ENCODE results near the gene CTTNBP2.

CTTNBP2 gene

DNA sequence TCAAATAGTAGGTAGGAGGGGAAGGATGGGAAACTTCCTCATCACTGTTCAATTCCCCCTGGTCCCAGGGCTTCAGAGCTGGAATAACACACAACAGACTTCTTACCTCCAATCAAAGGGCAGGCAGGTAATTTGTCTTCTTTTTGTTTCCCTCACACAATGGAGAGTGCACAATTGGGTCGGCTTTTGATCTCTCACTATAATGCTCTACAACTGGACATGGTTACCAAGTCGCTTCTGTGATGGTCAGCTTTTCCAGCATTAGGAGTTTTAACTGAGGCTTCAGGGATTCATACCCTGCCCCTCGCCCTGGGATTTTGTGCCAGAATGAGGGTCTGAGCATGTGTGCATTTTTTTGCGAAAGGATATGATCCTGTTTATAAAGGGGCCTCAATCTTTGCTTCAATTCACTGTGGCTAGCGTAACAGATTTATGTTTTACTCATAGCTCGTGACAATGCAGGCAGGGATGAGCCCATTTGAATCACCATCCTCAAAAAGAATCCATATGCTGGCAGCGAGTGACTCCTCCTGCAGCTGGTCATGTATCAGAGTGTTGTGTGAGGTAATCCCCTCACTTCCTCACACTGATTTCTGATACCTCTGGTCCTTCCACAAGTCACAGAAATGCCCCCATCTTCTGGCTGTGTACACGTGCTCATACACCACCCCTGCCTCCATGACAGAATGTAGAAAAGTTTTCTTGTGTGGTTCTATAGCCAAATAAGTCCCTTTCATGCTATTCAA, 189.6 kb downstream of the CTTNBP2 start:
- no peak for DNase-seq
- TF ChIP-seq POLR2A (IDR thresholded peaks at IDR 0.05; ENCODE audit: low read length) (no peak), GATA1 (IDR thresholded peaks at IDR 0.05; ENCODE audit: low read depth, low read length) (no peak)

DNA sequence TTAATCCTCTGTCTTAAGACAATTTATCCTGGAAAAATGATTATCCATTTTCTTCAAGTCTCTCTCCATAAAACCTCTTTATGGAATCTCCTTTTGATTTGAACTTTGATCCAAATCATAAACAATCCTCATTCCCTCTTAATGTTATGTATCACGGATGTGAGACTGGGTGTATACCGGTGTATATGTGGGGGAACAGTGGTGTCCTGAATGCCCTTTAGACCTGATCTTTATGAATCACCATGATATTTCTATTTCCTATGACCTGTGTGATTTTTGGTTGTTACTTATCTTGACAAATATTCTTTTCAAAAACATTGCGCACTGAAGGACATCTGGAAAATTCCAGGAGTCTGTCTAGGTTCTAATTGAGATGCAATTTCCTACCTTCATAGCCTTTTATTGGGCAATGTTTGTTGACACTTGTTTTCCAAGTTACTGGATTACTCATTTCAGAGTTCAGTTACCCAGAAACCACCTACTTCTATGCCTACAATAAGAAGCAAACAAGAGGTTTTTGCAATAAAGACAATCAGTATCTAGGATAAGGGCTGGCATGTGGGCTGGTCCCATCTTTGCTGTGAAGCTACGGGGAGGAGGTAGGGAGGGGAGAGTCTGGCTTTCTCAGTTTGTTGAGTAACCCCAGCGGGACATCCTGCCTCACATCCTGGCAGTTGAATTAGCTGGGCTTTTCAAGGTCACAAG, 190.4 kb downstream of the CTTNBP2 start:
- no peak for TF ChIP-seq POLR2A (IDR thresholded peaks at IDR 0.05; ENCODE audit: low read length)
- TF ChIP-seq GATA1 (IDR thresholded peaks at IDR 0.05; ENCODE audit: low read depth, low read length) = no peak
- no peak for DNase-seq

DNA sequence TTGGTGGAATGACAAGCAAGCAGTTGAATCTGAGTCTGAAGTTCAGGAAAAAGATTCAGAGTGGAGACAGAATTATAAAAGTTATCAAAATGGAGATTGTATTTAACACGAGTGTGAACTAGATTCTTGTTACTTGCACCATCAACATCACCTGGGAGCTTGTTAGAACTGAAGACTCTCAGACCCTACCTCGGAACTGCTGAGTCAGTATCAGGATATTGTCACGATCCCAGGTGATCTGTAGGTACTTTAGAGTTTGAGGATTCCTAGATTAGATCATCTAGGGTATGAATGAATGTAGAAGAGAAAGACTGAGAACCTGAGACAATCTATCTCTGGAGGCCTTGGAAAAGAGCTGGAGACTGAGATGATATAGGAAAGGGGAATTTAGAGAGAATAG, 194.1 kb downstream of the CTTNBP2 start:
- no peak for DNase-seq
- TF ChIP-seq POLR2A (IDR thresholded peaks at IDR 0.05; ENCODE audit: low read length) (no peak), GATA1 (IDR thresholded peaks at IDR 0.05; ENCODE audit: low read depth, low read length) (no peak)

- TF ChIP-seq GATA1 (IDR thresholded peaks at IDR 0.05; ENCODE audit: low read depth, low read length) = no peak
- no peak for TF ChIP-seq POLR2A (IDR thresholded peaks at IDR 0.05; ENCODE audit: low read length)
- peak in 1 of 2 experiments; percentile 14 for DNase-seq
Measured at GRCh38 chr7:117675497-117676435, 197.5 kb downstream of the CTTNBP2 start.

- no peak for DNase-seq
- TF ChIP-seq GATA1 (IDR thresholded peaks at IDR 0.05; ENCODE audit: low read depth, low read length) (no peak), POLR2A (IDR thresholded peaks at IDR 0.05; ENCODE audit: low read length) (no peak)
Measured at GRCh38 chr7:117674617-117675016, 198.6 kb downstream of the CTTNBP2 start.

DNA sequence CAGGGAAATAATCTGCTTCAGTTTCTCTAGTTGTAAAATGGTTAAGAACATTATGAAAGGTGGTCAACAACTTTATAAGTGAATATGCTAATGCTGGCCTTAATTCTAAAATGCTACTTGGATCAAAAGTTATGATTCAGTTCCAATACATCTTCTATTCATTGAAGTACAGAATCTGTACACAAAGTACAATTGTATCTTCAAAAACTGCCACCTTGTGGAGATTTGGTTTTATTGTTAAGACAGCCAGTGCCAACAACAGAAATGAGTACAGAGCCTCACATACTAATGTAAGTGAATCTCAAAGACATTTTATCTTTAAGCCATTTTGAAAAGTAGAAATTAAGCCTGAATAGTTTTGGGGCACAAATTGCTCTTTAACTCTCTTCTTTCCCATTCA, 199.4 kb downstream of the CTTNBP2 start:
- DNase-seq = no peak
- TF ChIP-seq POLR2A (IDR thresholded peaks at IDR 0.05; ENCODE audit: low read length) (no peak), GATA1 (IDR thresholded peaks at IDR 0.05; ENCODE audit: low read depth, low read length) (no peak)

DNA sequence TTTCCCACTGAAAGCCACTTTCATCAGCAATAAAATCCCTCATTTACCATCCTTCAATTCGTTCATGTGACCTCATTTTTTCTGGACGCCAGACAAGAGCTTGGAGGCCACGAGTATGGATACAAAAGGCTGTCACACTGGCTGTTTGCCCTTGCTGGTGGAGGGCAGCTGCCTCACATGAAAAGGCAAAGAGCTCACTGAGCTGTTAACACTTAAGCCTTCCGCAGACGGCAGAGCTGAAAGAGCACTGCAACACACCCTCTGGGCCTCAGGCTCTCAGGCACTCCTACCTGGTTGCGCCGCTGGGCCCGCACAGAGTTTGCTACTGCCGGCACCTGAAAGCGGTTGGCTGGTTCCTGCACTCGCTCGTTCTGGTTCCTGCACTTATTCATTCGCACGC, 199.9 kb downstream of the CTTNBP2 start:
- TF ChIP-seq POLR2A (IDR thresholded peaks at IDR 0.05; ENCODE audit: low read length) = no peak
- no peak for TF ChIP-seq GATA1 (IDR thresholded peaks at IDR 0.05; ENCODE audit: low read depth, low read length)
- DNase-seq = no peak

DNA sequence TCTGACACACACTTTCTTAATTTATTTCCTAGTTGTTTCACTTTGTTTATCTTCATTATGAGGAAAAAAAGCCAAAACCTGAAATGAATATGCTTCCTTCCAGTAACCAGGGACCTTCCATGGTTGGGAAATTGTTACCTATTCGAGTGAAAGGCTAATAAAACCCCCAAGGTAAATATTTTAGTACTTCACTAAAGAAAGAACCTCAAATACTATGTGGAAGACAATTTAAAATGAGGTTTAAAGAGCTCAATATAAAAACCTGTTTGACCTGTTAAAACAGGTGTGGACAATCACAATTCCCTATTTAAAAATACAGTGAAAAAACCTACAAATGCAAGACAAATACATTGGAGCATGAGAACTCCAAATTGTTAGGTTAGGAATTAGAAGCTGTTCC, 200.8 kb downstream of the CTTNBP2 start:
- TF ChIP-seq GATA1 (IDR thresholded peaks at IDR 0.05; ENCODE audit: low read depth, low read length) = no peak
- no peak for DNase-seq

DNA sequence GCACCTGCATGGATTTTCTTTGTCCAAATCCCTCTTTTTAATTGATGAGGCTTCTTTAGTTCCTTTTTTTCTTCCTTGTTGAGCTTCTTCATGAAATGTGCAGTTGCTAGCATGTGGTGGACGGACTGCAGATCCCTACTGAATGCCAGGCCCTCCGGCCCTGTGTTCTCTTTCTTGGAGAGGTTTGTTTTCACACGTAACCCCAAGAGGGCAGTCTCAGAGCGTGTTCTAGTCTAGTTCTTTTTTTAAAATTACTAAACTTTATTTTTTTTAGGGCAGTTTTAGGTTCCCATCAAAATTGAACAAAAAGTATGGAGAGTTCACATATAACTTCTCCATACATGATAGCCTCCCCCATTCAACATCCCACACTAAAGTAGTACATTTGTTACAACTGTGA, 203.4 kb downstream of the CTTNBP2 start:
- no peak for TF ChIP-seq GATA1 (IDR thresholded peaks at IDR 0.05; ENCODE audit: low read depth, low read length)
- no peak for TF ChIP-seq POLR2A (IDR thresholded peaks at IDR 0.05; ENCODE audit: low read length)
- no peak for DNase-seq

- DNase-seq = no peak
- TF ChIP-seq GATA1 (IDR thresholded peaks at IDR 0.05; ENCODE audit: low read depth, low read length) (no peak), POLR2A (IDR thresholded peaks at IDR 0.05; ENCODE audit: low read length) (no peak)
Measured at GRCh38 chr7:117667456-117667855, 205.8 kb downstream of the CTTNBP2 start.

DNA sequence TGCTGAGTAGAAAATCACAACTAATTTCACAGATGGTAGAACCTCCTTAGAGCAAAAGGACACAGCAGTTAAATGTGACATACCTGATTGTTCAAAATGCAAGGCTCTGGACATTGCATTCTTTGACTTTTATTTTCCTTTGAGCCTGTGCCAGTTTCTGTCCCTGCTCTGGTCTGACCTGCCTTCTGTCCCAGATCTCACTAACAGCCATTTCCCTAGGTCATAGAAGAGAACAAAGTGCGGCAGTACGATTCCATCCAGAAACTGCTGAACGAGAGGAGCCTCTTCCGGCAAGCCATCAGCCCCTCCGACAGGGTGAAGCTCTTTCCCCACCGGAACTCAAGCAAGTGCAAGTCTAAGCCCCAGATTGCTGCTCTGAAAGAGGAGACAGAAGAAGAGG, 206.6 kb downstream of the CTTNBP2 start:
- no peak for DNase-seq
- TF ChIP-seq POLR2A (IDR thresholded peaks at IDR 0.05; ENCODE audit: low read length) (no peak), GATA1 (IDR thresholded peaks at IDR 0.05; ENCODE audit: low read depth, low read length) (no peak)

DNA sequence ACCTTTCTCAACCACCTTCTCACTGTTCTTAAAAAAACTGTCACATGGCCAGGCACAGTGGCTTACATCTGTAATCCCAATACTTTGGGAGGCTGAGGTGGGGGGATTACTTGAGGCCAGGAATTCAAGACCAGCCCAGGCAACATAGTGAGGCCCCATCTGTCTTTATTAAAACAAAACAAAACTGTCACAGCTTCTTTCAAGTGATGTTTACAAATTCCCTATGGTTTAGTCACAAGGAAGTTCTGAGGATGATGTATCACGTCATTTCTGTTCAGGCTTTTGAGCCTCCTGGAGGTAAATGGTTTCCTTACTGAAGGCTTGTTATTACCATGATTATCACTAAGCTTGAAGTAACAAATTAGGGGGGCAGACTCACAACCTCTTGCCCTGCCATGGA, 207.2 kb downstream of the CTTNBP2 start:
- TF ChIP-seq POLR2A (IDR thresholded peaks at IDR 0.05; ENCODE audit: low read length) (no peak), GATA1 (IDR thresholded peaks at IDR 0.05; ENCODE audit: low read depth, low read length) (no peak)
- DNase-seq = no peak

DNA sequence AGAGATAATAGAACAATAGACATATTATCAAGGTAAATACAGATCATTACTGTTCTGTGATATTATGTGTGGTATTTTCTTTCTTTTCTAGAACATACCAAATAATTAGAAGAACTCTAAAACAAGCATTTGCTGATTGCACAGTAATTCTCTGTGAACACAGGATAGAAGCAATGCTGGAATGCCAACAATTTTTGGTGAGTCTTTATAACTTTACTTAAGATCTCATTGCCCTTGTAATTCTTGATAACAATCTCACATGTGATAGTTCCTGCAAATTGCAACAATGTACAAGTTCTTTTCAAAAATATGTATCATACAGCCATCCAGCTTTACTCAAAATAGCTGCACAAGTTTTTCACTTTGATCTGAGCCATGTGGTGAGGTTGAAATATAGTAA, 207.9 kb downstream of the CTTNBP2 start:
- TF ChIP-seq GATA1 (IDR thresholded peaks at IDR 0.05; ENCODE audit: low read depth, low read length) (no peak), POLR2A (IDR thresholded peaks at IDR 0.05; ENCODE audit: low read length) (no peak)
- no peak for DNase-seq

DNA sequence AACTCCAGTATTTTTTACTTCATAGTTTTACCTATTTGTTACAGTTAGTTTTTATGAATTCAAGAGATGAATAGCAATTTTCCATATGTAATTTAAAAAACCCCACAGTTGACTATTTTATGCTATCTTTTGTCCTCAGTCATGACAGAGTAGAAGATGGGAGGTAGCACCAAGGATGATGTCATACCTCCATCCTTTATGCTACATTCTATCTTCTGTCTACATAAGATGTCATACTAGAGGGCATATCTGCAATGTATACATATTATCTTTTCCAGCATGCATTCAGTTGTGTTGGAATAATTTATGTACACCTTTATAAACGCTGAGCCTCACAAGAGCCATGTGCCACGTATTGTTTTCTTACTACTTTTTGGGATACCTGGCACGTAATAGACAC, 209.2 kb downstream of the CTTNBP2 start:
- TF ChIP-seq GATA1 (IDR thresholded peaks at IDR 0.05; ENCODE audit: low read depth, low read length) = no peak
- no peak for TF ChIP-seq POLR2A (IDR thresholded peaks at IDR 0.05; ENCODE audit: low read length)
- no peak for DNase-seq
